ENCODE data around the gene B3GLCT. TPM values are rescaled to one million over a fixed set of nuclear protein-coding genes. Genes with fewer than 3 reads are reported as not detected.
A peak's percentile ranks its signal among the peaks of the same experiment; 100 is the strongest.

Gene B3GLCT
- total RNA-seq, 3 donors from 2014 or later (not counting 1 experiment from before 2014, with no cell fraction given) = 6.0 to 8.1 (median 6.2) TPM

GRCh38 chr13:31234729-31235128 lies 35.0 kb downstream of the B3GLCT start:
- H3K27me3 Mint-ChIP-seq (ENCODE audit: low read depth in 2 of 2) = no peaks in the 10 kb centered on the region
- Histone ChIP-seq H3K9me3 (ENCODE audit: control insufficient read depth, insufficient read depth, low read length) (no peaks in the 10 kb centered on the region), H3K27ac (ENCODE audit: low read length) (no peak overlapping the region), H3K36me3 (ENCODE audit: control insufficient read depth, insufficient read depth, low read length) (no peaks in the 10 kb centered on the region), H3K27me3 (ENCODE audit: control insufficient read depth, insufficient read depth, low read length) (no peaks in the 10 kb centered on the region), H3K4me3 (ENCODE audit: low read length) (no peak overlapping the region), H3K4me1 (ENCODE audit: control insufficient read depth, insufficient read depth, low read length) (no peaks in the 10 kb centered on the region)
- intact Hi-C loops (cut with micrococcal nuclease) = loop anchor here (5.0 kb wide), 1 partner anchor 508 kb away; no protein-coding TSS in a partner anchor
- 87% methylated on average over 6 of the region's 6 CpGs for WGBS (ENCODE audit: insufficient coverage)
- no peak overlapping the region for H3K4me3 Mint-ChIP-seq
- DNase-seq (no peak), ATAC-seq (peak in 1 of 3 donors; percentile 34)
- no peak for TF ChIP-seq CTCF (IDR thresholded peaks at IDR 0.05)
- no peaks in the 10 kb centered on the region for H3K4me1 Mint-ChIP-seq
- H3K36me3 Mint-ChIP-seq = no peaks in the 10 kb centered on the region
- H3K27ac Mint-ChIP-seq = peak overlapping the region in 1 of 2 donors; percentile 31
- no peaks in the 10 kb centered on the region for H3K9me3 Mint-ChIP-seq

- Histone ChIP-seq H3K9me3 (ENCODE audit: control insufficient read depth, insufficient read depth, low read length) (no peaks in the 10 kb centered on the region), H3K4me3 (ENCODE audit: low read length) (no peak overlapping the region), H3K27me3 (ENCODE audit: control insufficient read depth, insufficient read depth, low read length) (no peaks in the 10 kb centered on the region), H3K36me3 (ENCODE audit: control insufficient read depth, insufficient read depth, low read length) (no peaks in the 10 kb centered on the region), H3K27ac (ENCODE audit: low read length) (no peak overlapping the region), H3K4me1 (ENCODE audit: control insufficient read depth, insufficient read depth, low read length) (no peaks in the 10 kb centered on the region)
- peak; percentile 65 for TF ChIP-seq CTCF (IDR thresholded peaks at IDR 0.05)
- H3K27me3 Mint-ChIP-seq (ENCODE audit: low read depth in 2 of 2) = no peaks in the 10 kb centered on the region
- H3K4me3 Mint-ChIP-seq = no peak overlapping the region
- peak in 1 of 2 donors; percentile 37 for DNase-seq
- WGBS (ENCODE audit: insufficient coverage) = 91% methylated on average over 2 of the region's 3 CpGs
- no peaks in the 10 kb centered on the region for H3K4me1 Mint-ChIP-seq
- no peaks in the 10 kb centered on the region for H3K36me3 Mint-ChIP-seq
- ATAC-seq = peak in 1 of 3 donors; percentile 56
- H3K9me3 Mint-ChIP-seq = no peaks in the 10 kb centered on the region
- intact Hi-C loops (cut with micrococcal nuclease) = loop anchor here (1.0 to 5.0 kb wide), 2 partner anchors 188 to 506 kb away; no protein-coding TSS in a partner anchor
- H3K27ac Mint-ChIP-seq = no peak overlapping the region
Observed at GRCh38 chr13:31236211-31236786, 36.5 kb downstream of the B3GLCT start.

GRCh38 chr13:31240921-31241320 lies 41.1 kb downstream of the B3GLCT start:
- Mint-ChIP-seq H3K27me3 (ENCODE audit: low read depth in 2 of 2) (no peaks in the 10 kb centered on the region), H3K4me1 (no peaks in the 10 kb centered on the region), H3K36me3 (no peaks in the 10 kb centered on the region), H3K27ac (no peak overlapping the region), H3K9me3 (no peaks in the 10 kb centered on the region), H3K4me3 (no peak overlapping the region)
- DNase-seq (no peak), ATAC-seq (no peak)
- no peaks in the 10 kb centered on the region for H3K36me3 ChIP-seq (ENCODE audit: control insufficient read depth, insufficient read depth, low read length)
- WGBS (ENCODE audit: insufficient coverage) = 100% methylated on average over 2 of the region's 2 CpGs
- H3K4me1 ChIP-seq (ENCODE audit: control insufficient read depth, insufficient read depth, low read length) = no peaks in the 10 kb centered on the region
- H3K9me3 ChIP-seq (ENCODE audit: control insufficient read depth, insufficient read depth, low read length) = no peaks in the 10 kb centered on the region
- H3K27me3 ChIP-seq (ENCODE audit: control insufficient read depth, insufficient read depth, low read length) = no peaks in the 10 kb centered on the region
- no peak for TF ChIP-seq CTCF (IDR thresholded peaks at IDR 0.05)
- intact Hi-C loops (cut with micrococcal nuclease) = no loop called here
- H3K4me3 ChIP-seq (ENCODE audit: low read length) = no peak overlapping the region
- no peak overlapping the region for H3K27ac ChIP-seq (ENCODE audit: low read length)

- no peak overlapping the region for H3K4me3 Mint-ChIP-seq
- intact Hi-C loops (cut with micrococcal nuclease) = no loop called here
- H3K27ac Mint-ChIP-seq = no peak overlapping the region
- DNase-seq (no peak), ATAC-seq (no peak)
- H3K27me3 Mint-ChIP-seq (ENCODE audit: low read depth in 2 of 2) = no peaks in the 10 kb centered on the region
- Histone ChIP-seq H3K27ac (ENCODE audit: low read length) (no peak overlapping the region), H3K4me3 (ENCODE audit: low read length) (no peak overlapping the region), H3K9me3 (ENCODE audit: control insufficient read depth, insufficient read depth, low read length) (no peaks in the 10 kb centered on the region), H3K4me1 (ENCODE audit: control insufficient read depth, insufficient read depth, low read length) (no peaks in the 10 kb centered on the region), H3K36me3 (ENCODE audit: control insufficient read depth, insufficient read depth, low read length) (peaks cover under 1% of the 10 kb centered on the region), H3K27me3 (ENCODE audit: control insufficient read depth, insufficient read depth, low read length) (no peaks in the 10 kb centered on the region)
- WGBS (ENCODE audit: insufficient coverage) = 89% methylated on average over 1 of the region's 2 CpGs
- H3K4me1 Mint-ChIP-seq = no peaks in the 10 kb centered on the region
- TF ChIP-seq CTCF (IDR thresholded peaks at IDR 0.05) = no peak
- H3K36me3 Mint-ChIP-seq = no peaks in the 10 kb centered on the region
- no peaks in the 10 kb centered on the region for H3K9me3 Mint-ChIP-seq
Observed at GRCh38 chr13:31242367-31242766, 42.6 kb downstream of the B3GLCT start.
